GM18858 (cell line): ENCODE measurements around the gene DLX2.
"Not testable (repeated sequence)": the region's sequence is repeated elsewhere in the genome, so short reads cannot be mapped to it uniquely, and the experiment has no call there.

Experiments
- ATAC-seq: cut with Tn5 transposase; IDR thresholded peaks from one replicate; pipeline ENCODE4 v1.9.1; 2021; ENCODE audit not compliant: unreplicated experiment

Gene DLX2

GRCh38 chr2:172083628-172084394, 18.9 kb downstream of the DLX2 start:
- ATAC-seq, result no peak

GRCh38 chr2:172082944-172083627, 19.6 kb downstream of the DLX2 start:
- ATAC-seq, result no peak

- ATAC-seq, result no peak
These were observed 20.4 kb downstream of the DLX2 start for GRCh38 chr2:172082105-172082943.

GRCh38 chr2:172081221-172082022, 21.3 kb downstream of the DLX2 start:
- ATAC-seq, result no peak

GRCh38 chr2:172080641-172081220, 22.0 kb downstream of the DLX2 start:
- no peak for ATAC-seq

GRCh38 chr2:172079838-172080640, 22.7 kb downstream of the DLX2 start:
- ATAC-seq, result no peak

GRCh38 chr2:172079416-172079815, 23.3 kb downstream of the DLX2 start:
- no peak for ATAC-seq

GRCh38 chr2:172074254-172074653, 28.4 kb downstream of the DLX2 start:
- no peak for ATAC-seq

- no peak for ATAC-seq
These were observed 29.2 kb downstream of the DLX2 start for GRCh38 chr2:172073518-172073917.

- no peak for ATAC-seq
These were observed 30.0 kb downstream of the DLX2 start for GRCh38 chr2:172072706-172073105.

- no peak for ATAC-seq
These were observed 30.4 kb downstream of the DLX2 start for GRCh38 chr2:172072303-172072702.

- ATAC-seq, result no peak
These were observed 31.8 kb downstream of the DLX2 start for GRCh38 chr2:172070936-172071335.

- ATAC-seq, result not testable (repeated sequence)
These were observed 34.8 kb downstream of the DLX2 start for GRCh38 chr2:172067905-172068304.

GRCh38 chr2:172066394-172066886, 36.3 kb downstream of the DLX2 start:
- ATAC-seq, result no peak

GRCh38 chr2:172065111-172065510, 37.6 kb downstream of the DLX2 start:
- no peak for ATAC-seq

- no peak for ATAC-seq
These were observed 39.3 kb downstream of the DLX2 start for GRCh38 chr2:172063446-172063845.

- ATAC-seq, result no peak
These were observed 40.2 kb downstream of the DLX2 start for GRCh38 chr2:172062402-172063004.

GRCh38 chr2:172060118-172060517, 42.6 kb downstream of the DLX2 start:
- not testable (repeated sequence) for ATAC-seq

- ATAC-seq, result no peak
These were observed 44.0 kb downstream of the DLX2 start for GRCh38 chr2:172058660-172059059.
